HG03439 (cell line): ENCODE results near the gene TIMM23B.
"Not testable (repeated sequence)": the region's sequence is repeated elsewhere in the genome, so short reads cannot be mapped to it uniquely, and the experiment has no call there.

Experiments used
- ATAC-seq: cut with Tn5 transposase; IDR thresholded peaks from one replicate; pipeline ENCODE4 v1.9.1; 2021; ENCODE audit warnings: mild to moderate bottlenecking, moderate library complexity; ENCODE audit not compliant: unreplicated experiment

Gene TIMM23B

GRCh38 chr10:49941447-49942338, at the start of gene TIMM23B, which contains the start of gene PARG:
TIMM23B (plus strand) TSS chr10:49942053; CDS start chr10:49942195, 142 bp downstream.
PARG (minus strand) TSS chr10:49942027; CDS start chr10:49941725, 302 bp downstream.
- peak; percentile 65 for ATAC-seq

- ATAC-seq = not testable (repeated sequence)
These were observed 41.9 kb upstream of the TIMM23B start for GRCh38 chr10:49899999-49900398.

- ATAC-seq = not testable (repeated sequence)
These were observed 41.4 kb upstream of the TIMM23B start for GRCh38 chr10:49900406-49900805.

GRCh38 chr10:49903829-49904228, 38.0 kb upstream of the TIMM23B start:
- ATAC-seq = not testable (repeated sequence)

- ATAC-seq = not testable (repeated sequence)
These were observed 33.4 kb upstream of the TIMM23B start for GRCh38 chr10:49908290-49909080.

GRCh38 chr10:49910295-49910694, 31.6 kb upstream of the TIMM23B start:
- ATAC-seq = not testable (repeated sequence)

- ATAC-seq = not testable (repeated sequence)
These were observed 25.4 kb upstream of the TIMM23B start for GRCh38 chr10:49916451-49916850.

GRCh38 chr10:49917927-49918326, 23.9 kb upstream of the TIMM23B start:
- ATAC-seq = not testable (repeated sequence)

GRCh38 chr10:49922041-49922440, 19.8 kb upstream of the TIMM23B start:
- not testable (repeated sequence) for ATAC-seq

- ATAC-seq = not testable (repeated sequence)
These were observed 18.3 kb upstream of the TIMM23B start for GRCh38 chr10:49923572-49923971.

- ATAC-seq = not testable (repeated sequence)
These were observed 10.6 kb upstream of the TIMM23B start for GRCh38 chr10:49931276-49931675.

GRCh38 chr10:49931959-49932728, 9.7 kb upstream of the TIMM23B start:
- ATAC-seq = not testable (repeated sequence)

GRCh38 chr10:49942339-49942705, 469 bp downstream of the TIMM23B start:
- ATAC-seq = peak; percentile 8

- ATAC-seq = not testable (repeated sequence)
These were observed 1.8 kb downstream of the TIMM23B start for GRCh38 chr10:49943607-49944006.

GRCh38 chr10:49948142-49948541, 6.3 kb downstream of the TIMM23B start:
- ATAC-seq = not testable (repeated sequence)

- not testable (repeated sequence) for ATAC-seq
These were observed 6.9 kb downstream of the TIMM23B start for GRCh38 chr10:49948737-49949136.

- not testable (repeated sequence) for ATAC-seq
These were observed 10.2 kb downstream of the TIMM23B start for GRCh38 chr10:49952006-49952405.

GRCh38 chr10:49953122-49953521, 11.3 kb downstream of the TIMM23B start:
- not testable (repeated sequence) for ATAC-seq

GRCh38 chr10:49970331-49970857, 28.5 kb downstream of the TIMM23B start:
- ATAC-seq = not testable (repeated sequence)

- ATAC-seq = not testable (repeated sequence)
These were observed 29.6 kb downstream of the TIMM23B start for GRCh38 chr10:49971466-49971865.
